Peyer's patch (tissue), 4 donors: Measurements from ENCODE around the gene CCL16. TPM values are rescaled to one million over a fixed set of nuclear protein-coding genes. Genes with fewer than 3 reads are reported as not detected.

Experiments used
- DNase-seq, 3 donors: peaks; one replicate each; pipeline ENCODE4 v3.0.0-alpha.2; 2017 to 2019
- H3K27ac ChIP-seq, 4 donors: fragments of 200-600 bp; sonication (generic); one replicate each; pipeline ENCODE4 v1.5.1; 2016 to 2019
- H3K27me3 ChIP-seq, 2 donors: fragments of 200-600 bp; sonication (generic); one replicate each; pipeline ENCODE4 v1.5.1; 2019
- H3K36me3 ChIP-seq, 3 donors: fragments of 200-600 bp; sonication (generic); one replicate each; pipeline ENCODE4 v1.5.1; 2016 to 2019
- H3K4me1 ChIP-seq, 4 donors: fragments of 200-600 bp; sonication (generic); one replicate each; pipeline ENCODE4 v1.5.1; 2016 to 2019
- H3K4me3 ChIP-seq, 4 donors: fragments of 200-600 bp; sonication (generic); 1 replicate in 3 of 4; 2 replicates in 1 of 4; pipeline ENCODE4 v1.5.1; 2016 to 2019; ENCODE audit warnings: mild to moderate bottlenecking in 1 of 4
- H3K9me3 ChIP-seq, 4 donors: fragments of 200-600 bp; sonication (generic); one replicate each; pipeline ENCODE4 v1.5.1; 2016 to 2019; ENCODE audit warnings: mild to moderate bottlenecking in 1 of 4
- POLR2A ChIP-seq, 2 donors: fragments of 450-650 bp; IDR thresholded peaks; one replicate each; pipeline ENCODE4 v1.5.1; 2017; ENCODE audit warnings: antibody characterized with exemption in 2 of 2, mild to moderate bottlenecking in 2 of 2, moderate library complexity in 2 of 2
- total RNA-seq, 4 donors: library from RNA; depleted of rRNA; stranded (reverse); fragments of >200 nt; gene quantifications; one replicate each; pipeline ENCODE4 v1.1.0, GENCODE V29; 2016
- TF ChIP-seq, protein P1 (sequence below), 6 experiments: fragments of 450-650 bp in 4 of 6; fragments of 200-600 bp in 2 of 6; sonication (generic) in 1 of 6; IDR thresholded peaks; one replicate each; pipeline ENCODE4 v1.5.1; 2017 to 2019; ENCODE audit warnings: antibody characterized with exemption in 6 of 6, mild to moderate bottlenecking in 3 of 6, moderate library complexity in 1 of 6

The CCL16 gene
- total RNA-seq = 1 to 10 TPM in 1 of 4 donors, under 1 TPM in 1, not detected in 2; 0.54 to 1.1 TPM

DNA sequence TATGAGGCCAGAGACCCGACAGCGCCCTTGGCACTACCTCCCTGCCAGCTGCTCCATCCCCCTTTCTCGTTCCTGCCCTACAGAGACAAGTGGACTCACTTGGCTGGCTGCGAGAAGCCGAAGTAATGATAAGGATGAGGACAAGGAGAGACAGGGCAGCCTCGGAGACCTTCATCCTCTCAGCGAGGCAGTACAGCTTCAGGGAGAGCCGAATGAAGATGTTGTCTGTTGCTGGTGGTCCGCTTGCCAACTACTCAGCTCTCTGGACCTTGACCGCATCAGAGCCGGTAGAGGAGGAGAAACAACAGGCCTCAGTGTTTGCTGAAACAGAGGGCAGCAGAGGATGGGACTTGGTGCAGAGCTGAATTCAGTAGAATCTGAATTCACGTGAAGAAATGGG lies at the start of gene CCL16:
TSS of gene CCL16 (minus strand) at position 252 of the 400 bp plus-strand sequence. CDS start at position 175, 77 bp downstream.
- Histone ChIP-seq H3K4me1 (no peaks in the 10 kb centered on the region), H3K36me3 (no peaks in the 10 kb centered on the region), H3K27ac (no peak within 1 kb of the TSS), H3K27me3 (no peaks in the 10 kb centered on the region), H3K4me3 (peak within 1 kb of the TSS in 1 of 4 donors; percentile 19), H3K9me3 (no peaks in the 10 kb centered on the region)
- no peak for DNase-seq
- TF ChIP-seq, protein P1, sequence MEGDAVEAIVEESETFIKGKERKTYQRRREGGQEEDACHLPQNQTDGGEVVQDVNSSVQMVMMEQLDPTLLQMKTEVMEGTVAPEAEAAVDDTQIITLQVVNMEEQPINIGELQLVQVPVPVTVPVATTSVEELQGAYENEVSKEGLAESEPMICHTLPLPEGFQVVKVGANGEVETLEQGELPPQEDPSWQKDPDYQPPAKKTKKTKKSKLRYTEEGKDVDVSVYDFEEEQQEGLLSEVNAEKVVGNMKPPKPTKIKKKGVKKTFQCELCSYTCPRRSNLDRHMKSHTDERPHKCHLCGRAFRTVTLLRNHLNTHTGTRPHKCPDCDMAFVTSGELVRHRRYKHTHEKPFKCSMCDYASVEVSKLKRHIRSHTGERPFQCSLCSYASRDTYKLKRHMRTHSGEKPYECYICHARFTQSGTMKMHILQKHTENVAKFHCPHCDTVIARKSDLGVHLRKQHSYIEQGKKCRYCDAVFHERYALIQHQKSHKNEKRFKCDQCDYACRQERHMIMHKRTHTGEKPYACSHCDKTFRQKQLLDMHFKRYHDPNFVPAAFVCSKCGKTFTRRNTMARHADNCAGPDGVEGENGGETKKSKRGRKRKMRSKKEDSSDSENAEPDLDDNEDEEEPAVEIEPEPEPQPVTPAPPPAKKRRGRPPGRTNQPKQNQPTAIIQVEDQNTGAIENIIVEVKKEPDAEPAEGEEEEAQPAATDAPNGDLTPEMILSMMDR (IDR thresholded peaks at IDR 0.05) = no peak
- TF ChIP-seq POLR2A (IDR thresholded peaks at IDR 0.05) = no peak

GRCh38 chr17:36030956-36031355 lies 49.7 kb upstream of the CCL16 start:
- Histone ChIP-seq H3K36me3 (no peaks in the 10 kb centered on the region), H3K9me3 (no peaks in the 10 kb centered on the region), H3K4me1 (peaks cover 0 to 5% (median 1%) of the 10 kb centered on the region in 4 donors), H3K27me3 (no peaks in the 10 kb centered on the region), H3K4me3 (no peak overlapping the region), H3K27ac (peak overlapping the region in 3 of 4 donors; percentile 43 to 71 (median 49))
- DNase-seq = no peak
- TF ChIP-seq, protein P1 (IDR thresholded peaks at IDR 0.05) = no peak
- TF ChIP-seq POLR2A (IDR thresholded peaks at IDR 0.05) = no peak

DNA sequence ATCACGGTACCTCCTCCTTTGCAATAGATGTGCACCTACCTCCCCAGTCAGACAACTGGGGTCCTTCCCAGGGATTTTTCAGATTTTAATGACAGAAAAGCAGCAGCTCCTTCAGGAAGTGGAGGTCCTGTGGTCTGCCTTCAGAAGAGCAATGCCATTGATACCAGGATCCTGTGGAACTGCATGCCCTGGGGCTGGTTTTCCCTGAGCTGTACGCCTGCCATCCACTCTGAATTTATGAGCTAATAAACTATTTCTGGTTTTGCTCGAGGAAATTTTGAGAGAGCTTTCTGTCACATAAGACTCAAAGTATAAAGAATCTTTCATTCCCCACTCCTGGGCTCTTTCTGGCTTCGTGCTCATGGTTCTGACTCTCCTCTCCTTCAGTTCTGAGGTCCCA lies 46.5 kb upstream of the CCL16 start:
- peaks cover 0 to 3% (median 0%) of the 10 kb centered on the region in 4 donors for H3K9me3 ChIP-seq
- no peak overlapping the region for H3K4me3 ChIP-seq
- TF ChIP-seq, protein P1 (IDR thresholded peaks at IDR 0.05) = no peak
- TF ChIP-seq POLR2A (IDR thresholded peaks at IDR 0.05) = no peak
- H3K36me3 ChIP-seq = no peaks in the 10 kb centered on the region
- DNase-seq = no peak
- no peaks in the 10 kb centered on the region for H3K27me3 ChIP-seq
- no peak overlapping the region for H3K27ac ChIP-seq
- H3K4me1 ChIP-seq = peaks cover 0 to 9% (median 1%) of the 10 kb centered on the region in 4 donors

GRCh38 chr17:36024106-36024869 lies 43.0 kb upstream of the CCL16 start:
- Histone ChIP-seq H3K27me3 (no peaks in the 10 kb centered on the region), H3K27ac (no peak overlapping the region), H3K4me3 (no peak overlapping the region), H3K4me1 (peaks cover 0 to 4% (median 0%) of the 10 kb centered on the region in 4 donors), H3K36me3 (no peaks in the 10 kb centered on the region), H3K9me3 (peaks cover 0 to 3% (median 0%) of the 10 kb centered on the region in 4 donors)
- no peak for DNase-seq
- no peak for TF ChIP-seq POLR2A (IDR thresholded peaks at IDR 0.05)
- TF ChIP-seq, protein P1 (IDR thresholded peaks at IDR 0.05) = no peak

GRCh38 chr17:36019423-36019822 lies 38.1 kb upstream of the CCL16 start:
- TF ChIP-seq, protein P1 (IDR thresholded peaks at IDR 0.05) = no peak
- TF ChIP-seq POLR2A (IDR thresholded peaks at IDR 0.05) = no peak
- Histone ChIP-seq H3K27ac (no peak overlapping the region), H3K27me3 (no peaks in the 10 kb centered on the region), H3K4me1 (no peaks in the 10 kb centered on the region), H3K4me3 (no peak overlapping the region), H3K9me3 (peaks cover 0 to 3% (median 0%) of the 10 kb centered on the region in 4 donors), H3K36me3 (no peaks in the 10 kb centered on the region)
- DNase-seq = no peak
